HG02763 (cell line): Measurements from ENCODE around the gene TIPRL.
A peak's percentile ranks its signal among the peaks of the same experiment; 100 is the strongest.
"Not testable (repeated sequence)": the region's sequence is repeated elsewhere in the genome, so short reads cannot be mapped to it uniquely, and the experiment has no call there.

ENCODE experiments used
- ATAC-seq: cut with Tn5 transposase; IDR thresholded peaks from one replicate; pipeline ENCODE4 v1.9.1; 2021; ENCODE audit warnings: mild to moderate bottlenecking, moderate library complexity; ENCODE audit not compliant: unreplicated experiment

The TIPRL gene

DNA sequence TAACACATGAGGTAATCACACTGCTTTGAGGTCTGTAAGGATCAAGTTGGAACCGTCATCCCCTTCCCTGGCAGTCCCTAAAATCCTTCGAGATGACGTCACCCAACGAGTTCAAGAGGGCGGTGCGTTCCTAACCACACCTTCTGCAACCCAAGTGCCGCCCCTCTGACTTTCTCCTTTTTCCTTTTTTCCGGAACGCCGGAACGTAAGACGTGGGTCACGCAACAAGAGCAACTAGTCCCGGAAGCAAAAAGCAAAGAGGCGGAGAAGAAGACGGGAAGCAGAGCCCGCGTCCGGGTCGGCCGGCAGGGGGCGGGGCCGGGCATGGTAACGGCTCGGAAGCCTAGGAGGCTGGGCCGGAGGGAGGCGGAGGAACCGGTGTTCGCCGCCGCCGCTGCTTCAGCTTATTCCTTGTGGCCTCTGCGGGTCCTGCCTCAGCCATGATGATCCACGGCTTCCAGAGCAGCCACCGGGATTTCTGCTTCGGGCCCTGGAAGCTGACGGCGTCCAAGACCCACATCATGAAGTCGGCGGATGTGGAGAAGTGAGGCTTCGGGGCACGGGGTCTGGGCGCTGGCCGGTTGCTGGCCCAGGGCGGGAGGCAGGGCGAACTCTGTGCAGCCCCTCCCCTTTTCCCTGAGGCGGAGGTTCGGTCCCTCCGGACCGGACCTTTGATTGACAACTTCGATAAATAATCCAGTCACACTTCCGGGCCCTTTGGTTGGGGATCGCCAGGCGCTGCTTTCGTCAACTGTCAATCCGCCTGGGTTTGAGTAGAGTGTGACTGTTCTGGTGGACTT, at the start of gene TIPRL:
Gene TIPRL, plus strand, starts transcription at position 325 of the 800 bp plus-strand sequence. Its CDS starts 116 bp downstream, at position 441.
- peak; percentile 92 for ATAC-seq

DNA sequence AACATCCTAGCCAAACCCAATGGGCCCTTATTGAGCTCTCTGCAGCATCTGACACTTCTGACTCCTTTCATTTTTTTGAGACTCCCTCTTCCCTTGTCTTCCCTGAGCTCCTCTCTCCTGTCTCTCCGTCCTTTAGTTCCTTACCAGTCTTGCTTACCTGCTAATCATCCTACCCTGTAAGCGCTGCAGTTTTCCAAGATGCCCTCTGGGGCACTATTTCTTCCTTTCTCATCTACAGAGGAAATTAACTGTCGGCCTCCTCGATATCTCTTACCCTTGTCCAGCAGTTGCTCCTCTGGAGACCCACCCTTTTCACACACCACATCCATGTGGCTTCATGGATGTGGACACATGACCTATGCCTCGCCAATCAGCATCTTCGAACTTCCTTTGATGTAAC, 48.8 kb upstream of the TIPRL start:
- ATAC-seq: no peak

DNA sequence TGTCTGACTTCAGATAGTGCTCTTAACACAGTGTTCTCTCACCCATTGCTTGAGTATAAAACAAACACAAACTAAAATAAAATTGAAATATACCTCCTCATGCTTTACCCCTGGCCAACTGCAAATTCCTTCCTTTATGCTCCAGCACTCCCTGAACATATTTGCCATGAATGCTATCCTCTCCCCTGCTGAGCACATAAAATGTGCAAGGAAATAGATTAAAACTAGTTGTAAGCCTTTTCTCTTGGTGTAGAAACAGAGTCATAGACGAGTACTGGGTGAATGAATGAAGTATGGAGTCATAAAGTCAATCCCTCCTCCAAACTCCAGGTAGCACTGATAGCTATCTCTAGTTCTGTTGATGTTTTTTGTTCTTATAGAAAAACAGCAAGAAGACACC, 44.6 kb upstream of the TIPRL start:
- no peak for ATAC-seq

DNA sequence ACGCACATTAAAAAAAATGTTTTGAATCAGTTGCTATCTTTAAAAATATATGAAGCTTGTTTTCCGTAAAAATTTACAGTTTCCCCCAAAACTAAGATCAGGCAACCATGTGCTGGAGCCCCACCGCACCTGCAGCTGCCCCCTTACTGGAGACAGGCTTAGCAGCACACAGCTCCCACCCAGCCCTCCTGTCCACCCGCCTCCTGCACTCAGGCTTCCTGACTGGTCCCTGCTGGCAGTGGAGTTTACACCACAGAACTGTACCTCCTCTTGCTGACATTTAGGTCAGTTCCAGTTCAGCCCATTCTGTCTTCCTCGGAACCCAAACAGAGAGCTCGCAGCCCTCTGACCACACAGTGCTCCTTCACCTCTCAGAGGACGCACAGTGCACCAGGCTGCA, 44.1 kb upstream of the TIPRL start:
- no peak for ATAC-seq

DNA sequence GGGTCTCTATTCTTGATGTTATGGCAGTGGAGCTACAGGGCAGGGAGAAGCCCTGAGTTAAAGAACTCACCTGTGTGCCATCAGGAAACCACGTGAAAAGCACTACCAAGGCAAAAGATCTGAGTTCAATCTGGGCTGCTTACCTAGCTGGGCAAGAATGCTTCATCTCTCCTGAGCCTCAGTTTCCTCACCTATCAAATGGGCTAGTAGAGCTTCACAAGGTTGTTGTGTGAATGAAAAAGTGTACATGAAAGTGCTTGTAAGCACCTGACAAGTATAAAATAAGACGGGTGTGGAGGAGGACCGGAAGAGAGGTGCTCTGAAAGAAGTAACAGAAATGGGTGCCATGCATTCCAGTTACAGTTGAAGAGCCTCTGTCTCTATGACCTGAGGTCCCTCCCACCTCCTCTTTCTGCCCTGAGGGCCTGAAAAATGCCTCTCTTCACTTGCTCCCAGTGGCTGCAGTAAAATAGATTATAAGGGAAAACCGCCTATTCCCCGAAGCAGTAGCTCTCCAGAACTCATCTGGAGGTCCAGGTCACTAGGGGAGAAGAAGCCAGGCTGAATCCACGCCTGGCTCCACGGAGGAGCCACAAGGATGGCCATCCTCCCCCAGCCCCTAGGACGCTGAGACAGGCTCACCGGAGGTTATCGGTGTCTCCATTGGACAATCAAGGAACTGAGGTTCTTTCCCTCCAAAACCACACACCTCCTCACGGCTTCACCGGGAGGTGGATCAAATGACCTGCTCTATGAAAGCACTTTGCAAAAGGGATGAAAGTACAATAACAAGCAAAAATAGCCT, 43.4 kb upstream of the TIPRL start:
- no peak for ATAC-seq

DNA sequence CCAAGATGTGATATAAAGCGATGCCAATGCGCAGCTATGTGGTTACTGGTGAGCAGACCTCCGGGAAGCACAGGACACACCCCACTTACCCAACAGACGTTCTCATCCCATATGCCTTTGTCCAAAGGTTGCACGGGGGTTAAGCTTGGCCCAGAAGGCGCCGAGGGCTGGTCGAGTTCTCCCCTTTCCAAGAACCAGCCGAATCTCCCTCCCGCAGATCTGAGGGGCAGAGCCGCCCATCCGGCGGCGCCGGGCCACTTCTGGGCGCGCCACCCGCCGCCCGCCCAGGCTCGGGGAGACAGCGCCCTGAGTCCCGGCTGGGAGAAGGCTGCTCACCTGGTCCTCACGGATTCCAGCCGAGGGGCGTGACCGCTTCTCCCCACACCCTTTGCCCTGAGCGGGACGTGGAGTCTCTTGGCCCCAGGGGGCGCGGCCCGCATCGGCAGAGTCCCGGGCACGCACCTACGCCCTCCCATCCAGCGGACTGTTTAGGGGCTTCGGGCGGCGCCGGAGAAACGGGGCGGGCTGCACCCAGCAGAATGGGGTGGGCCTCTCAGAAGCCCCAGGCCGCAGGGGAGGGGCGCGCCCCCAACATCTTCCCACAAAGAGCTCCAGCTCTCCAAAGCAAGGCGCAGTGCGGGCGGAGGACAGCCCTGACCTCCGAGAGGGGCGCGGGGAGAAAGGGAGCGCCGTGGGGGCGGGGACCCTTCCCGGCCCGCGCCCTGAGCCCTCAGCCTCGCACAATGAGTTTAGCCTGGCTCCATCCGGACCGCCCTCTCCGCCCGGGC, 42.6 kb upstream of the TIPRL start:
- no peak for ATAC-seq

DNA sequence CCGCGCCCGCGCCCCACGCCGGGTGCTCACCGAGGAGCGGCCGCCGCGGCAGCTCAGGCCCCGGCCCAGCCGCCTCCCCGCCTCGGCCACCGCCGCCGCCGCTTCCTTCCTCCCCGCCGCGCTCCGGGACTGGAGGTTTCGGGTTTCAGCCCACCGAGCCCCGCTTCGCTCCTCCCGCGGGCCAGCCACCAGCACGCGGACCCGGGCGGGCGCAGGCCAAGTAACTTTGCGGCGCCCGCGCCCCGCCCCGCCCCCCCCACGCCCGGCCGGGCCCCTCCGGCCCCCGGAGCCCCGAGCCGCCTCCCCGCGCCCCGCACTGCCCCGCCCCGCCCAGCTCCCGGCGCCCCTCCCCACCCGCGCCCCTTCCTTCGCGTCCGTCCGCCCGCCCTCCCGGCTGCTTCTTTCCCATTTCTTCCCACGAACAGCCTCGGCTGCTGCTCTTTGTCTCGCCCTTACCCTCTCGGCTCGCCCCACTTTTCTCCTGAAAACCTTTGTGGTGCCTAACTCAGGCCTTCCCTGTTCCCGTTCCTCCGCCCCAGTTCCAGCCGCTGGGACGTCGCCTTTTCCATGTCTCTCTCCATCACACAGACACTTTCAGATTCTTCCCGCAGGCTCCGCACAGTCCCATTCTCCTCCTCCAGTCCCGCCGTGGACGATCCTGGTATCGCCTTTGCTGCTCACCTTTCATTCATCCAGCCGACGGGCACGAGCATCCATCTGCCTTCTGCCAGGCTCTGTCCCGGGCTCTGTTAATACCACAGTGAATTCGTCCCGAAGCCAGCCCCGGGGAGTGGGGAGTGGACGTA, 41.9 kb upstream of the TIPRL start, which contains the start of gene GPR161:
Gene GPR161, minus strand, starts transcription at position 222 of the 806 bp plus-strand sequence. CDS start 32,080 bp downstream, outside the sequence.
- no peak for ATAC-seq

DNA sequence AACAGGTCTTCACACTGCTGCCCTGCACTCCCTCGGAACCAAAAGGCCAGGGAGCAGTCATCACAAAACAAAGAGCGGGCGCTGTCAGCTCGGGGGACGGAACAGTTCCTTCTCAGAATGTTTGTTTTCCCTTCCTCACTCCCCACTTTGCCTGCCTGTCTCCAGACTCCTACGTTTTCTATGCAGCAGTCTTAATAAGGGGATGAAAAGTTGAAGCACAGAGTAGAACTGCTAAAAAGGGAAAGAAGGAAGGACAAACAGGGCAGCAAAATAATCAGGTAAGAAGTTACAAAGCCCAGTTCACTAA, 41.3 kb upstream of the TIPRL start:
- ATAC-seq: no peak

DNA sequence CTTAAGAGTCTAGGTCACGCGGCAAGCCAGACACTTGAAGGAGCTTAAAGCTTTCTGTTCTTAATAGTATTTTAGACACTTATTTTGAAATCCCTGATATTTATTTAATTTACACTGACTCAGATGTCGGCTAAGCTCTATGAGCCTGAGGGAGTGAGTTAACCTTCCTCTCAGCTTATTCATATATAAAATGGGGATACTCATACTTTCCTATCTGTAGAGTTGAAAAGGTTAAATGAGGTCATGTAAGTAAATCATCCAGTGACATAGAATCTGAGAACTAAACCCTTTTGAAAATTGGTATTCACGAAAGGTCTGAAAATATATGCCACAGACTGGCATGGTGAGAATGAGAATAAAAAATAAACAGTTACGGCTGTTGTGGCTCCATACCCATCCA, 40.6 kb upstream of the TIPRL start:
- no peak for ATAC-seq

DNA sequence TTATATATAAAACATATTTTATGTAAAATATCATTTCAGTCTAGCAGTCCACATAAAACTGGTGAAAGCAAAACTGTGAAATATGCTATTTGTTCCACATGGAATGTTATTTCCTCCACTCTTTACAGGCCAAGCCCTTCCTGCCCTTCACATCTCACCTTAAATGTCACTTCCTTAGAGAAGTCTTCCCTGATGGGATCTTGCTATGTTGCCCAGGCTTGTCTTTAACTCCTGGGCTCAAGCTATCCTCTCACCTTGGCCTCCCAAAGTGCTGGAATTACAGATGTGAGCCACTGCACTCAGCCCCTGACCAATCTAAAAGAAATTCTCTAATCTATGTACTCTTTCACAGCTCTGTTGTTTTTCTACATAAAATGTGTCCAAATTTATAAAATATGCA, 39.7 kb upstream of the TIPRL start:
- ATAC-seq: no peak

DNA sequence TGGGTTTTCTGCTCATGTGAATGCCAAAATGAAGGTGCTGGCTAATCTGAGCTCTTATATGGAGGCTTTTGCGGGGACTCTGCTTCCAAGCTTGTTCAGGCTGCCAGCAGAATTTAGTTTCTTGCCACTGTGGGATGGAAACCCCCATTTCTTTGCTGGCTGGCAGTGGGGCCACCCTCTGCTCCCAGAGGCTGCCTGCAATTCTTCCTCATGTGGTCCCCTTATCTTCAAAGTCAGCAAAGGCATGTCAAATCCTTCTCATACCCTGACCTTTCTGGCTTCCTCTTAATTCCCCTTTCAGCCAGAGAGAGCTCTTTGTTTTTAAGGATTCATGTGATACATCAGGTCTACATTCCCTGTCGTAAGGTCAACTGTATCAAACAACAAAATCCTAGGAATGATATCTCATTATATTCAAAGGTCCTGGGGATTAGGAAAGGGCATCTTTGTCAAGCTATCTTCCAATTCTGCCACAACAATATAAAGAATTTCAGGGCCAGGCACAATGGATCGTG, 36.8 kb upstream of the TIPRL start:
- no peak for ATAC-seq

DNA sequence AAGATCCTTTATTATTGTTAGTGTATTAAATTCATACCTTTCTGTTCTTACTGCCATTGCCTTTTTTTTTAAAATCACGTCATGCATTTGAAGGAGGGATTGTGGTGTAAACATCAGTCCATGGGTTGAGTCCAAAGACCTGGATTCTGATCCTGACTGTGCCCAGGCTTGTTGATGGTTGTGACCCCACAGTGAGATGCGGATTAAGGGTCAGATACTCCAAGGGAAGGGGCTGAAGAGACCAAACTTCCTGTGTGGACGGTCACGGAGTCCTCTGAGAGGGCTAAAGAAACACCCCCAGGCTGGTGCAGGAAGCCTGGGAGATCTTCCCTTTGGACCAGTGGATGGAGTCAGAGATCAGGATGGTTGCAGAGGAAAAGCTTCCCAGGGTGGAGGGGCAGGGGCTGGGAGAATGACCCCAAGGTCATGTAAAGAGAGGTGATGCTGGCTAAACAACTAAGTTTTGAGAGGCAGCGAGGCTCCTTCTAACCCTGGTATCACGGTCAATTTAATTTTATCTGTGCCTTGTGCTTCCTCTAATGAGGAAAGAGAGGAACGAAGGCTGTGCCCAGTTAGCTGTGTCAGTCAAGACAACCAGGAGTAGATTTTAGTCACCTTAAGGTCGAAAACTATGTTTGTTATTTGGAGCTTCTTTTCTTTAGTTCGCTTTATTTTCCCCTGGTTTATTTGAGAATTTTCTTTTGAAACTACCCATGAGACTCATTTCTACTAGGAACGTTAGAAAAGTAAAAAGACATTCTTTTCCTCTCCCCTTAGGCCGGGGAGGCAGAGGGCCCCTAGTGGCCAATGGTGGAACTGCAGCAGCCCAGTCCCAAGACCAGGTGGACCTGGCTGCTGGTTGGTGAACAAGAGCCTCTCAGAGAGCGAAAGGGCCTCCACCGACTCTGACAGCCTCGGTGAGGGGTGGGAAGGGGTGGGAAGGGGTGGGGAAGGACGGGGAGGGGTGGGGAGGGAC, 33.3 kb upstream of the TIPRL start:
- ATAC-seq: peak; percentile 90

DNA sequence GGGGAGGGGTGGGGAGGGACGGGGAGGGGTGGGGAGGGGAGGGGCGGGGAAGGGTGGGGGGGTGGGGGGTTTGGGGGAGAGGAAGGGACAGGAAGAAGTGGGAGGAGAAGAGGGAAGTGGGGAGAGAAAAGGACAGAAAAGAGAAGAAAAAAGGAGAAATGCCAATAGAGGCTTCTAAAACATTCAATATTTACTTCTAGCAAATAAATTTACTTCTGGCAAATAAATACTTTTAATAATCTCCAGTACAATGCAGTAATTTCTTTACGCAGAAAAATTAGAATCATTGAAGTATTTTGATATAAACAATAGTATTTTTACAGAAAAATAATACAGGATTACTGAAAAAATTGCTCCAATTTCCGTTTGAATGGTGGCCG, 32.6 kb upstream of the TIPRL start:
- no peak for ATAC-seq

DNA sequence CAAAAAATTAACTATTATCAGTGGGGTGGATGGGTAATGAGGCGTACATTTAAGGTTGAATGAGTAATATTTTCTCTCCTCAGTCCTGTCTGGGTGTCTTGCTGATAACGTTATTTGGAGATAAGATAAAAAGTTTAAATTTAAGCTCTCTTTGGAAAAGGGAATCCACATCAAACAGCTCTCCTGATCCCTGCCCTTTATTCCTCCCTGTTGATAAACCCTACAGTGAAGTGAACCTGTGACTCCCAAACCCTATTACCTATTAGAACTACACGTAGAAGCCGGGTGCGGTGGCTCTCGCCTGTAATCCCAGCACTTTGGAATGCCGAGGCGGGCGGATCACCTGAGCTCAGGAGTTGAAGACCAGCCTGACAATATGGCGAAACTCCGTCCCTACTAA, 32.1 kb upstream of the TIPRL start:
- ATAC-seq: no peak

DNA sequence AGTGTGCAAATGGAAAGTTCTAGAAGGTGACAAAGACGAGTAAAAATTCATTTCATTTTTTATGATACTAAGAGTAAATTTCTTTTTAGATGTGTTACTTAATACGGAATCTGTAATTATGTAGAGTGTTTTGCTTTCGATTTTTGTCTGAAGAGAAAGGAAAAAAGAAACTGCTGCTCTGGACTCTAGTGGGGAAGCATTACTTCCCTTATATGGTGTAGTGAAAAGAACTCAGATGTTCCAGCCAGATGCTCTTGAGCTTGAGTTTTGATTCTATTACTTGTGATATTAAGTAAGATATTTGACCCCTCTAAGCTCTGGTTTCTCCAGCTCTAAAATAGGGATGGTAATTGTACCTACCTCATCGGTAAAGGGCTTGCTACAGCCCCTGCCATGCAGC, 29.8 kb upstream of the TIPRL start:
- ATAC-seq: no peak

DNA sequence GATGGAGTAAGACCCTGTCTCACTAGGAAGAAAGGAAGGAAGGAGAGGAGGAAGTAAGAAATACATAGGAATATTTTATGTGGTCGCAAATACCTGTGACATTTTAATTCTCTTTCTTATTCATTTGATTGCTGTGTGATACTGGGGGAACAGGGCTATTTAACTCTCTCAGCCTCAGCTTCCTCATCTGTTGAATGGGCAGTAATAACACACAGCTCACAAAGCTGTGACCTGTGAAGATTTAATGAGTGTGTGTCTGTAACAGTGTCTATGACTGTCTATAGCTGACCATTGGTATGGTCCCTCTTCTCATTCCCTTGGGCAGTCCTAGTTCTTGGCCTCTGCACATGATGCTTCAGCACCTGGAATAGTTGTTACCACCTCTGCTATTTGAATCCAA, 28.5 kb upstream of the TIPRL start:
- ATAC-seq: no peak

DNA sequence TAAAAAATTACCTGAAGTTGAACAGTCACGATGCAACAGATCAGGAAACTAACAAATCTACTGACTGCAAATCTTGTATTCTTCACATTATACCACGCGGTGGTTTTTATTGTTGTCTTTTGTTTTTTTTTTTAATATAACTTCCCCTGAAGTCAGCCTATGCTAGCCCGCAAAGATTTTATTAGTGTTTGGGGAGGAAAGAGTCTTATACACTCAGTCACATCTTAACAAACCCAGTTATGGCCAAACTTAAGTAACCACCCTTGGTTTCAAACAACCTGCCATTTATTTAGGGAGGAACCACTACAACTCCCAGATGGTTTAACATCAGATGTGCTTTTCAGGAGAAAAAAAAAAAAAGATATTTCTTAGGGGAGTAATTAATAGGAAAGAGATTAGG, 26.8 kb upstream of the TIPRL start:
- no peak for ATAC-seq

DNA sequence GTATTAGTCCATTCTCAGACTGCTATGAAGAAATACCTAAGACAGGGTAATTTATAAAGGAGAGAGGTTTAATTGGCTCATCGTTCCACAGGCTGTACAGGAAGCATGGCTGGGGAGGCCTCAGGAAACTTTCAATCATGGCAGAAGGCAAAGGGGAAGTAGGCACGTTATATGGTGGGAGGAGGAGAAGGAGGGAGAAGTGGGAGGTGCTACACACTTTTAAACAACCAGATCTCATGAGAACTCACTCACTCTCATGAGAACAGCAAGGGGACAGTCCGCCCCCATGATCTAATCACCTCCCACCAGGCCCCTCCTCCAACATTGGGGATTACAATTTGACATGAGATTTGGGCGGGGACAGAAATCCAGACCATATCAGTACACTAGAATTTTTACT, 24.1 kb upstream of the TIPRL start:
- ATAC-seq: not testable (repeated sequence)

DNA sequence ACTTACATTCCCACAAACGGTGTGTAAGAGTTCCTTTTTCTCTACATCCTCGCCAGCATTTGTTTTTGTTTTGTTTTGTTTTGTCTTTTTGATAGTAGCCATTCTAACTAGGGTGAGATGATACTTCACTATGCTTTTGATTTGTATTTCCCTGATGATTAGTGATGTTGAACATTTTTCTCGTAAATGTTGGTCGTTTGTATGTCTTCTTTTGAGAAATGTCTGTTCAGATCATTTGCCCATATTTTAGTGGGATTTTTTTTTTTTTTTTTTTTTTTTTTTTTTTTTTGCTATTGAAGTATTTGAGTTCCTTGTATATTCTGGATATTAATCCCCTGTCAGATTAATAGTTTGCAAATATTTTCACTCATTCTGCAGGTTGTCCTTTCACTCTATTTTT, 22.9 kb upstream of the TIPRL start:
- ATAC-seq: no peak
